IMR-90 (cell line): Measurements from ENCODE around the gene PPP1R27. TPM values are rescaled to one million over a fixed set of nuclear protein-coding genes. Genes with fewer than 3 reads are reported as not detected.

Experiments
- ATAC-seq: fragments of 200-7000 bp; cut with Tn5 transposase; 2 replicates; pipeline ENCODE4 v1.9.1; 2020; ENCODE audit warnings: low read depth, mild to moderate bottlenecking, moderate library complexity
- BruUV-seq: library from RNA; stranded (reverse); fragments of 400-500 nt; replicated peaks from 2 replicates; lab custom pipeline; 2021; lab: Mats Ljungman, UMichigan
- CTCF ChIA-PET: fragments of 300-600 bp; formaldehyde crosslinking; extraction: SDS; loops from one replicate; lab custom pipeline; 2021; ENCODE audit warnings: antibody characterized with exemption; lab: Yijun Ruan, JAX
- POLR2A ChIA-PET: fragments of 300-600 bp; sonication (Branson Sonifier 250); formaldehyde crosslinking; loops from one replicate; lab custom pipeline; 2022; ENCODE audit warnings: antibody characterized with exemption; ENCODE audit not compliant: unreplicated experiment; lab: Charles Lee
- DNase-seq: peaks from one replicate; pipeline ENCODE4 v3.0.0; 2013
- H2AFZ ChIP-seq: replicated peaks from 2 replicates; pipeline ENCODE3; 2013; ENCODE audit warnings: low read length, mild to moderate bottlenecking; ENCODE audit not compliant: poor library complexity
- H2AK5ac ChIP-seq: 2 replicates; pipeline ENCODE4 v1.6.1; 2013; ENCODE audit warnings: low read depth, low read length, inconsistent platforms
- H2AK9ac ChIP-seq: replicated peaks from 2 replicates; pipeline ENCODE3; 2013; ENCODE audit warnings: mild to moderate bottlenecking, low read depth, low read length, moderate library complexity; ENCODE audit not compliant: poor library complexity
- H2BK120ac ChIP-seq: 2 replicates; pipeline ENCODE4 v1.6.1; 2013; ENCODE audit warnings: low read depth, low read length, inconsistent platforms
- H2BK15ac ChIP-seq: 3 replicates; pipeline ENCODE4 v1.6.1; 2013; ENCODE audit warnings: low read depth, low read length, inconsistent platforms
- H2BK20ac ChIP-seq: 2 replicates; pipeline ENCODE4 v1.6.1; 2013; ENCODE audit warnings: low read depth, mild to moderate bottlenecking, inconsistent platforms, low read length, moderate library complexity
- H2BK5ac ChIP-seq: 2 replicates; pipeline ENCODE4 v1.6.1; 2013; ENCODE audit warnings: mild to moderate bottlenecking, low read depth, low read length, inconsistent platforms; ENCODE audit not compliant: poor library complexity, severe bottlenecking
- H3K14ac ChIP-seq: replicated peaks from 2 replicates; pipeline ENCODE4 v1.6.1; 2013; ENCODE audit warnings: low read depth, low read length, inconsistent platforms
- H3K18ac ChIP-seq: 2 replicates; pipeline ENCODE4 v1.6.1; 2013; ENCODE audit warnings: low read depth, low read length, control low read depth
- H3K23ac ChIP-seq: 2 replicates; pipeline ENCODE4 v1.6.1; 2013; ENCODE audit warnings: low read depth, low read length, inconsistent platforms
- H3K27ac ChIP-seq: 2 replicates; pipeline ENCODE4 v1.5.1; 2013; ENCODE audit warnings: mild to moderate bottlenecking, control low read depth, low read length; ENCODE audit not compliant: insufficient read depth
- H3K27me3 ChIP-seq: 2 replicates; pipeline ENCODE4 v1.6.1; 2013; ENCODE audit warnings: low read length; ENCODE audit not compliant: control insufficient read depth, insufficient read depth
- H3K36me3 ChIP-seq: 2 replicates; pipeline ENCODE4 v1.6.1; 2013; ENCODE audit warnings: low read length, mixed read lengths; ENCODE audit not compliant: control insufficient read depth, insufficient read depth
- H3K4ac ChIP-seq: 2 replicates; pipeline ENCODE4 v1.6.1; 2013; ENCODE audit warnings: low read depth, low read length, inconsistent platforms
- H3K4me1 ChIP-seq: 2 replicates; pipeline ENCODE4 v1.6.1; 2013; ENCODE audit warnings: low read length, mixed read lengths; ENCODE audit not compliant: control insufficient read depth, insufficient read depth
- H3K4me2 ChIP-seq: 2 replicates; pipeline ENCODE4 v1.6.1; 2013; ENCODE audit warnings: low read depth, mild to moderate bottlenecking, control low read depth, low read length, moderate library complexity
- H3K4me3 ChIP-seq: 2 replicates; pipeline ENCODE4 v1.5.1; 2013; ENCODE audit warnings: low read depth, mild to moderate bottlenecking, control low read depth, low read length, moderate library complexity; ENCODE audit not compliant: insufficient read depth
- H3K56ac ChIP-seq: 2 replicates; pipeline ENCODE4 v1.6.1; 2013; ENCODE audit warnings: low read length, inconsistent platforms; ENCODE audit not compliant: insufficient read depth; ENCODE audit errors: extremely low read depth
- H3K79me1 ChIP-seq, 2 experiments: 2 replicates each; pipeline ENCODE4 v1.6.1; 2013; ENCODE audit warnings: low read length in 2 of 2, inconsistent platforms in 1 of 2, low read depth in 1 of 2
- H3K9ac ChIP-seq: 2 replicates; pipeline ENCODE4 v1.6.1; 2013; ENCODE audit warnings: low read depth, low read length, control low read depth
- H3K9me1 ChIP-seq: 2 replicates; pipeline ENCODE4 v1.6.1; 2013; ENCODE audit warnings: low read length, inconsistent platforms; ENCODE audit not compliant: insufficient read depth
- H3K9me3 ChIP-seq: 2 replicates; pipeline ENCODE4 v1.6.1; 2013; ENCODE audit warnings: low read length; ENCODE audit not compliant: control insufficient read depth, insufficient read depth
- H4K20me1 ChIP-seq: 2 replicates; pipeline ENCODE4 v1.6.1; 2013; ENCODE audit warnings: low read length, inconsistent platforms; ENCODE audit not compliant: insufficient read depth
- H4K5ac ChIP-seq: 2 replicates; pipeline ENCODE4 v1.6.1; 2013; ENCODE audit warnings: mild to moderate bottlenecking, low read depth, low read length, control low read depth
- H4K8ac ChIP-seq, 2 experiments: 2 replicates each; pipeline ENCODE4 v1.6.1; 2013; ENCODE audit warnings: low read depth in 2 of 2, low read length in 2 of 2, control low read depth in 1 of 2, inconsistent platforms in 1 of 2
- H4K91ac ChIP-seq: 2 replicates; pipeline ENCODE4 v1.6.1; 2013; ENCODE audit warnings: low read depth, low read length, inconsistent platforms; ENCODE audit not compliant: insufficient read depth
- CEBPB ChIP-seq: IDR thresholded peaks from 2 replicates; pipeline ENCODE4 v1.6.1; 2012; ENCODE audit warnings: low read depth, low read length, improper control_type of control experiment
- WGBS, 2 experiments: methylation state at CpG; one replicate each; pipeline versions ENCODE4 v1.1.5 to v1.1.7; 2013; ENCODE audit warnings: missing lambda C conversion rate in 2 of 2; ENCODE audit not compliant: insufficient read length in 1 of 2; ENCODE audit errors: extremely low coverage in 2 of 2; 5-methylcytosine and 5-hydroxymethylcytosine counted together
- dilution Hi-C: fragments of 300-500 bp; cut with HindIII; formaldehyde crosslinking; loops from one replicate; pipeline ENCODE4 v1.14.3; 2018; ENCODE audit warnings: low sequenced_read_pairs; ENCODE audit not compliant: unreplicated experiment
- in situ Hi-C: fragments of 300-500 bp; cut with MboI; formaldehyde crosslinking; loops from 3 replicates; pipeline ENCODE4 v1.14.3; 2019; ENCODE audit warnings: low sequenced_read_pairs, inconsistent platforms, mixed read lengths
- intact Hi-C: fragments of 100-400 bp; cut with micrococcal nuclease; formaldehyde crosslinking; loops from 2 replicates; pipeline ENCODE4 v1.10.0; 2022
- polyA plus RNA-seq, 3 experiments: library from polyadenylated mRNA; depleted of rRNA; stranded (reverse); fragments of >200 nt; gene quantifications; 2 replicates each; pipeline ENCODE4 v1.2.3, GENCODE V29; 2012; ENCODE audit warnings: low replicate concordance in 1 of 3
- total RNA-seq: library from RNA; depleted of rRNA; stranded (reverse); fragments of >200 nt; gene quantifications from 2 replicates; pipeline ENCODE4 v1.2.3, GENCODE V29; 2012
- TF ChIP-seq, protein P1 (sequence below): fragments of 150-350 bp; IDR thresholded peaks from 2 replicates; pipeline ENCODE4 v1.6.1; 2017; ENCODE audit warnings: mild to moderate bottlenecking, antibody characterized with exemption, low read length, low read depth

Gene PPP1R27
- total and polyA plus RNA-seq, 2 of the 4 experiments (the other 2 are of a cell fraction): 0.21 TPM; not detected in 1

DNA sequence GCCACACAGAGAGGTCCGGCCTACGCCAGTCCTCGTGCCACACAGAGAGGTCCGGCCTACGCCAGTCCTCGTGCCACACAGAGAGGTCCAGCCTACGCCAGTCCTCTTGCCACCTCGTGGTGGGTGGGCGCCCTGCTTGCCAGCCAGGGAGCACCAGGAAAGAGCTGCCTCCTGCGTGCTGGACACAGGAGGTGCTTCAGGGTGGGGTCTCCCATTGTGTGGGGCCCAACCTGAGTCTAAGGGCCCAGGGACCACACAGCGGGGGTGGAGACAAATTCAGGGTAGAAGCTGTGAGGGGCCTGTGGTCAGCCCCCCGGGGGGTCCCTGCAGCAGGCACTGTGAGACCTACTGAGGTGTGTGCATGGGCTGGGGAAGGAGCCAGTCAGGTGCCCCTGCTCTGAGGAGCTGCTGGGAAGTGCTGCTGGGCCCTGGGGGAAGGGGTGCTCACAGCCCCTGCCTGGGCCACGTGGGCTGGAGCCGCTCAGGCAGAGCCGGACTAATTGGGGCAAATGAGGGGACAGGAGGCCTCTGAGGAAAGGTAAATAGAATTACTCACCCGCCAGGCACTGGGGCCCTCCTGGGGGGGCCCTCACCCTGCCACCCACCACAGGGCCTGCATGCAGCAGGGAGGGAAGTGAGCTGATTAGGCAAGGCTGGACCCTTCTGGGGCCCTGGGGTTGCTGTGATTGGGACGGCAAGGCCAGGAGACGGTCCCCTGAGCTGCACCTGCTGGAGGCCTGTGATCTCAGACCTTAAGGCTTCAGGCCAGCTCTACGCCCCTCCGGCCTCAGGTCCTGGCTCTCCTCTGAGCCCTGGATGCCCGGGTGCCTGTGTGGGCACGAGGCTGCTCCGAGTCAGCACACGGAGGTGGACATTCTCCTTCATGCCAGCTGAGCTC is 19.9 kb downstream of the PPP1R27 start:
- H2AK9ac ChIP-seq: no peak overlapping the region
- no TSS peak for BruUV-seq
- dilution Hi-C loops (no loop called here), intact Hi-C loops (no loop called here), in situ Hi-C loops (no loop called here)
- H3K9me1 ChIP-seq: peaks cover 10% of the 10 kb centered on the region; the same call in 1 of the 2 replicates
- no peak overlapping the region for H3K56ac ChIP-seq
- peak overlapping the region; percentile 15; the same call in 1 of the 2 replicates for H2AK5ac ChIP-seq
- no peak overlapping the region for H3K23ac ChIP-seq
- peak overlapping the region; percentile 50; the same call in 1 of the 2 replicates for H3K4ac ChIP-seq
- H2BK20ac ChIP-seq: no peak overlapping the region
- H2BK5ac ChIP-seq: no peak overlapping the region
- no peak overlapping the region for H4K8ac ChIP-seq
- H4K5ac ChIP-seq: no peak overlapping the region
- peaks cover 13% of the 10 kb centered on the region; the same call in 1 of the 2 replicates for H3K27me3 ChIP-seq
- no peak overlapping the region for H2BK15ac ChIP-seq
- no peak overlapping the region for H3K4me2 ChIP-seq
- H3K9ac ChIP-seq: no peak overlapping the region
- peaks cover 9% of the 10 kb centered on the region; the same call in 1 of the 2 replicates for H3K4me1 ChIP-seq
- H3K14ac ChIP-seq: no peak overlapping the region
- H3K36me3 ChIP-seq: no peaks in the 10 kb centered on the region
- no peak overlapping the region for H3K18ac ChIP-seq
- H2BK120ac ChIP-seq: 0 out of 2 replicates have a peak overlapping the region, but pooled peaks have one; percentile 8
- no peak overlapping the region for H4K91ac ChIP-seq
- POLR2A ChIA-PET: no interaction called here
- H2AFZ ChIP-seq: no peak overlapping the region
- no peak overlapping the region for H3K4me3 ChIP-seq
- CTCF ChIA-PET: no interaction called here
- no peaks in the 10 kb centered on the region; the same call in 1 of the 2 replicates for H4K20me1 ChIP-seq
- DNase-seq (no peak), ATAC-seq (no peak)
- TF ChIP-seq, protein P1, sequence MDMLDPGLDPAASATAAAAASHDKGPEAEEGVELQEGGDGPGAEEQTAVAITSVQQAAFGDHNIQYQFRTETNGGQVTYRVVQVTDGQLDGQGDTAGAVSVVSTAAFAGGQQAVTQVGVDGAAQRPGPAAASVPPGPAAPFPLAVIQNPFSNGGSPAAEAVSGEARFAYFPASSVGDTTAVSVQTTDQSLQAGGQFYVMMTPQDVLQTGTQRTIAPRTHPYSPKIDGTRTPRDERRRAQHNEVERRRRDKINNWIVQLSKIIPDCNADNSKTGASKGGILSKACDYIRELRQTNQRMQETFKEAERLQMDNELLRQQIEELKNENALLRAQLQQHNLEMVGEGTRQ: peak; percentile 45
- TF ChIP-seq CEBPB: no peak
- WGBS, 2 experiments: 80% methylated on average over 4 of the region's 24 CpGs; no CpG with 5 or more reads in 1 of the 2 experiments
- H3K9me3 ChIP-seq: no peaks in the 10 kb centered on the region
- no peaks in the 10 kb centered on the region for H3K79me1 ChIP-seq
- H3K27ac ChIP-seq: no peak overlapping the region
